H1 (cell line): ENCODE results near the gene ICAM3.

ENCODE experiments used
- CHD2 ChIP-seq: IDR thresholded peaks from 2 replicates; pipeline ENCODE4 v1.6.1; 2012; ENCODE audit warnings: low read length, improper control_type of control experiment
- CTBP2 ChIP-seq: IDR thresholded peaks from 2 replicates; pipeline ENCODE4 v1.7.0; 2011; ENCODE audit warnings: borderline replicate concordance, mild to moderate bottlenecking, moderate library complexity, mixed read lengths, low read length; ENCODE audit not compliant: insufficient read depth, insufficient read length
- CTCF ChIP-seq, 3 experiments: IDR thresholded peaks; 1 replicate in 2 of 3; 2 replicates in 1 of 3; pipeline versions ENCODE4 v1.5.1 to v1.6.1; 2011; ENCODE audit warnings: low read length in 3 of 3, mild to moderate bottlenecking in 3 of 3, inconsistent platforms in 2 of 3, low read depth in 1 of 3, moderate library complexity in 1 of 3; ENCODE audit not compliant: insufficient read depth in 1 of 3; ENCODE audit errors: control extremely low read depth in 1 of 3
- HDAC2 ChIP-seq, 2 experiments: fragments of 300-600 bp in 1 of 2; sonication (generic) in 1 of 2; IDR thresholded peaks; 2 replicates each; pipeline ENCODE4 v1.6.1; 2011 to 2012; ENCODE audit warnings: low read depth in 2 of 2, low read length in 2 of 2, mild to moderate bottlenecking in 2 of 2, moderate library complexity in 2 of 2, borderline replicate concordance in 1 of 2, inconsistent platforms in 1 of 2
- MAX ChIP-seq: IDR thresholded peaks from 2 replicates; pipeline ENCODE4 v1.6.1; 2012; ENCODE audit warnings: inconsistent platforms
- POLR2A ChIP-seq, 2 experiments: IDR thresholded peaks; 1 replicate in 1 of 2; 2 replicates in 1 of 2; pipeline ENCODE4 v1.6.1; 2011; ENCODE audit warnings: low read depth in 2 of 2, low read length in 2 of 2, mild to moderate bottlenecking in 2 of 2; ENCODE audit errors: control extremely low read depth in 1 of 2
- RXRA ChIP-seq: IDR thresholded peaks from 2 replicates; pipeline ENCODE4 v1.6.1; 2011; ENCODE audit warnings: low read depth, mild to moderate bottlenecking, low read length, moderate library complexity; ENCODE audit not compliant: insufficient read depth
- SP4 ChIP-seq: IDR thresholded peaks from 2 replicates; pipeline ENCODE4 v1.6.1; 2012; ENCODE audit warnings: low read length, inconsistent platforms
- TAF1 ChIP-seq: IDR thresholded peaks from 2 replicates; pipeline ENCODE4 v1.6.1; 2011; ENCODE audit warnings: mild to moderate bottlenecking, low read depth, low read length
- TCF12 ChIP-seq: IDR thresholded peaks from 2 replicates; pipeline ENCODE4 v1.6.1; 2011; ENCODE audit warnings: low read depth, mild to moderate bottlenecking, low read length
- YY1 ChIP-seq: IDR thresholded peaks from 2 replicates; pipeline ENCODE4 v1.6.1; 2011; ENCODE audit warnings: low read depth, mild to moderate bottlenecking, low read length

GRCh38 chr19:10368101-10368803 is 28.8 kb upstream of the ICAM3 start:
- TF ChIP-seq HDAC2 (IDR thresholded peaks at IDR 0.05; ENCODE audit: borderline replicate concordance in 1 of 2, low read depth in 2 of 2, low read length in 2 of 2) (no peak), YY1 (no peak), CTCF (IDR thresholded peaks at IDR 0.05; ENCODE audit: control extremely low read depth in 1 of 3, insufficient read depth in 1 of 3, low read depth in 1 of 3, low read length in 3 of 3) (no peak), CHD2 (no peak), TAF1 (no peak), MAX (no peak), RXRA (no peak), POLR2A (IDR thresholded peaks at IDR 0.05; ENCODE audit: control extremely low read depth in 1 of 2, low read depth in 2 of 2, low read length in 2 of 2) (no peak), SP4 (no peak), CTBP2 (no peak), TCF12 (no peak)
